HL-60/S4 (cell line): ENCODE data around the gene RTL1.

Source experiments
- in situ Hi-C: fragments of 300-500 bp; cut with MboI; formaldehyde crosslinking; loops from 2 replicates; pipeline ENCODE4 v1.14.3; 2022; ENCODE audit warnings: low sequenced_read_pairs

RTL1 gene

GRCh38 chr14:100868621-100869370 lies 34.7 kb downstream of the RTL1 start:
- in situ Hi-C loops, result no loop called here

DNA sequence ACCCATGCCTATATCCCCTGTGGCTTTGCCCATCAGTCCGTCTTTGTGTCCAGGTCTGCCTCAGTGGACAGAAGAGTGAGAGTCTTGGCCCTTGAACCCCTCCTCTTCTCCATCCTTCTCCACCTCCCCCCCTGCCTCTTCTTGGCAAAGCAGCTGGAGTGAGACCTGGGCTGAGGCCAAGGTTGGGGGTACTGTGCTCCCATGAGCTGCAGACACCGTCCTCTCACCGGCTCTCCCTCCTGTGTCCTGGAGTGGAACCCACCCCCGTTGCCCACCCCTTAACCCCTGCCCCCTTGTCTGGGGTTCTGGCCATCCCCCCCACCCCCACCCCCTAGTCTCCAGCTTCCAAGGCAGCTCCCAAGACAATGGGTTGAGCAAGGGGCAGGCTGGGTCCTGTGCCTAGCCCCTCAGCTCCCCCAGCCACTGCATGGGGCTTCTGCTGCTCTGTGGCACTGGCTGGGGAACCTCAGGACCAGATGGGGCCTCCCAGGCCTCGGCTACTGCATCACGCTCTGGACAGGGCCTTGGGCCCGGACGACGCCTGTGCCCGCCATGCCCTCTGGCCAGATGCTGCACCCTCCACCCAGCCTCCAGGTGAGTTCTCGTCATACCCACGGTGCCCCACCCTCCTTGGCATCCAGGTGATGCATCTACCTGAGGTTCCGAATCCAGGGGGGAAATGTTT lies 35.7 kb downstream of the RTL1 start:
- in situ Hi-C loops, result no loop called here

DNA sequence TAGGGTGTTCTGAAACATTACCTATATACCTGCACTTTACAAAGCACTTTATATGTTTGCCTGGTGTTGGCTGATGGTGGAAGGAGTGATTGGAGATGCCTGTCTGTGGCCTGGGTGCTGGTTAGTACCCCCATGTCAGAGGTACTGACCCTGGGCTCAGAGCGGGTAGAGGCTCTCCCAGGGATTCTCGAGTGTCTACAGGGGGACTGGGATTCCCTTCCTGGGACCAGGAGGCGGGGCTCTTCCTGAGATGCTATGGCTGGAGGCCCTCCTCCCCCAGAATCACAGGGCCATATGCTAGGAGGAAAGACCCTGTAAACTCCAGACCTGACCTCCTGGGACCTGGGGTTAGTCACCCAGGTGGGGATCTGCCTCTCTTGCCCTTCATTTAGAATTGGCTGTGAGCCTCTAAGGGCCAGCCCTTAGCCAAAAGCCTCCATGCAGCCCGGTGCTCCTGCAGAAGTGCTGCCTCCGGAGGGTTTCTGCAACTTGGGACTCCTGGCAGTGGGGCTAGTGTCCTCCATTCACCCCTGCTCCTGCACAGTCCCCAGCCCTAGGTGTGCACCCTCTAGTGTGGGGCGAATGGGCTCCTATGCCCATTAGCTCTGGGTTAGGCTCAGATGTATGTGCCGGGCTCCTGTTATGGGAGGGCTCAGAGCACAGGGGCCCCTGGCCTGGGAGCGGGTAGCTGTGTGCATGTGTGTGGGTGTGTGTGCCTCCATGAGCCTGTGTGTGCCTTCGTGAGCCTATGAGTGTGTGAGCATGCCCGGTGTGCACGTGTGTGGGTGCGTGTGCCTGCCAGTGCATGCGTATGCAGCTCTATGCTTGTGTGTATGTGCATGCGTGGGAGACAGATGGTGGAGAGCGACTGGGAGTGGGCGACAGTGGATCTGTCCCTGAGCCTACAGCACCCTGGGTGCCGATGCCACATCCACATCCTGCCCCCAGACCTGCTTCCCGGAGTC lies 36.6 kb downstream of the RTL1 start:
- in situ Hi-C loops, result no loop called here

- in situ Hi-C loops, result no loop called here
Measured at GRCh38 chr14:100865682-100866591, 37.6 kb downstream of the RTL1 start.

DNA sequence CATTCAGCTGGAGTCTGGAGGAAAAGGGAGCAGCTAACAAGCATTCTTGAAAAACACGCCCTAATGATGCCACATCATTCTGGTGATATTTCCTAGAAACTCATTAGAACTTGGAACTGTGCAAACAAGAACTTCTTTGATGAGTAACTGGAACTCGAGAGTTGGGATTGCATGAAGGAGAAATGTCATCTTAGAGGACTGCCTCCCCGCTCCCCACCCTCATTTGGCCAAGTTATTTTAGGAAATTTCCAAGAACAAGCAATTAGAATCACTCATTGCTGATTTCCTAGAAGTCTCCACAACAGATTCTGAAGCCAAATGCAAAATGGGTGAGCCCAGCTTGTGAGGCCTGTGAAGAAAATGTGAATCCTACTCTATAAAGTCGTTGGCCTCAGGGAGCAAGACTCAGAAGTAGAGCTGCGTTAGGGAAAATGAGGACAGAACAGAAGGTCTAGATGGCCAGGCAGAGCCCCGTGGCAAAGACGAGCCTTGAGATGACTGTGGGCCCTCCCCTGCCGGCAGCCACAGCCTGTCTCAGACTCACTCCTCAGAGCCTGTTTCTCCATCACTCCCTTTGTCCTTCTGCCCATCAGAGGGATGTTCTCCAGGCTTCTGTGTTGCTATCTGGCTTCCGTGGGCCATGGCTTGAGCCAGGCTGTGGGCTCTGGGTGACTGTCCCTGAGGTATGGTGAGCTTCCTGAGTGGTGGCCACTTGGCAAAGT lies 38.4 kb downstream of the RTL1 start:
- in situ Hi-C loops, result no loop called here

- in situ Hi-C loops, result no loop called here
Measured at GRCh38 chr14:100864206-100864605, 39.3 kb downstream of the RTL1 start.

DNA sequence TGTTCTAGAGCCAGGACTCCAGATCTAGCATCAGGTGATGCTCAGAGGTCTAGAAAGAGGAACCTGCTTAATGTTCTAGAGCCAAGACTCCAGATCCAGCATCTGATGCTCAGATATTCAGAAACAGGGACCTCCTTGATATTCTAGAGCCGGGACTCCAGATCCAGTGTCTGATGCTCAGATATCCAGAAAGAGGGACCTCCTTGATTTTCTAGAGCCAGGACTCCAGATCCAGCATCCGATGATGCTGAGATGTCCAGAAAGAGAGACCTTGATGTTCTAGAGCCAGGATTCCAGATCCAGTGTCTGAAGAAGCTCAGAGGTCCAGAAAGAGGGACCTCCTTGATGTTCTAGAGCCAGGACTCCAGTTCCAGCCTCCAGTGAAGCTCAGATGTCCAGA lies 40.7 kb downstream of the RTL1 start:
- in situ Hi-C loops, result no loop called here

DNA sequence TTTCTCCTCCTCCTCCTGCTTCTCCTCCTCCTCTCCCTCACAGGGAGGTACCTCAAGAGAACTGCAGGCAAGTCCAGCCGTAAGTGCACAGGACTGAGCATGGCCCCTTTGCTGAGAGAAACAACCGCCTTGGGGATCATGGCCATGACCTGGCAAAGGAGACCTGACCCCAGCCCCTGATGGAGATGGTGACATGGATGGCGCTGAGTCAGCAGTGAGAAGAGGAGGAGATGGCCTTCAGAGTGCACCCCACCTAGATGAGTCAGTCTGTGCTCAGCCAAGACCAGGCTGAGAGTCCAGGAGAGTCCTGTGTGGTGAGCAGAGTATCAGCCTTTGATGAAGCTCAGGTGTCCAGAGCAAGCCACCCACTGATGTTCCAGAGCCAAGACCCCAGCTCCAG lies 41.2 kb downstream of the RTL1 start:
- in situ Hi-C loops, result no loop called here

GRCh38 chr14:100861937-100862247 lies 41.6 kb downstream of the RTL1 start:
- in situ Hi-C loops, result no loop called here

DNA sequence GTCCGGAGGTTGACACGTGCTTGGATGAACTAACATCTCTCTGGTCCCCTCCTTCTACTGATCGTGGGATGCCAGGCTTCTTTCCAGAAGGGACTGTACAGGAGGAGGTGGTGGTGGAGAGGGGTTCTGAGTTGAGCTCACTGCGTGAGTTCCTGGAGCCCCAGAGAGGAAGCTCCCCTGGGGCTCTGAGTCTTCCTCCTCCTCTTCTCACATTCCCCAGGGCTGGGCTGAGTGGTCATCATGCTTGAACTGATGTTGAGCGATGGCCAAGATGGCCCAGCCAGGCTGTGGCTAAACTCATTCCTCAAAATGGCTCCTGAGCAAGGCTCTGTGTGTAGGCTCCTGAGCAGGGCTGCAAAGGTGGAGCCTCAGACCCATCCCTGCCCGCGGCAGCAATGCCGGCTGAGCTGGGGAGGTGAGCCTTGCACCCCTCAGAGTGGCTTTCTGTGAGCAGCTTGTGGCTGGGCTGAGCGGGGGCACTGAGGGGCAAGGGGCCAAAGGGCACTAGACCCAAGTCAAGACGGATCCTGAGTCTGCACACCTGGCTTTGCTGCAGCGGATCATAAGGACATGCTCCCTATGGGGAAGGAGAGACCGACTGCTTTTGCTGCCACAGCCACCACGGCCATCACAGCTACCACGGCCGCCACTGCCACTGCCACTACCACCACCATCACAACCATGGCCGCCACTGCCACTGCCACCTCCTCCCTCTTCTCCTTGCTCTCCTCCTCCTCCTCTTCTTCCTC lies 42.2 kb downstream of the RTL1 start:
- in situ Hi-C loops, result no loop called here

GRCh38 chr14:100860556-100861187 lies 42.9 kb downstream of the RTL1 start:
- in situ Hi-C loops, result no loop called here

- in situ Hi-C loops, result no loop called here
Measured at GRCh38 chr14:100859781-100860180, 43.7 kb downstream of the RTL1 start.

DNA sequence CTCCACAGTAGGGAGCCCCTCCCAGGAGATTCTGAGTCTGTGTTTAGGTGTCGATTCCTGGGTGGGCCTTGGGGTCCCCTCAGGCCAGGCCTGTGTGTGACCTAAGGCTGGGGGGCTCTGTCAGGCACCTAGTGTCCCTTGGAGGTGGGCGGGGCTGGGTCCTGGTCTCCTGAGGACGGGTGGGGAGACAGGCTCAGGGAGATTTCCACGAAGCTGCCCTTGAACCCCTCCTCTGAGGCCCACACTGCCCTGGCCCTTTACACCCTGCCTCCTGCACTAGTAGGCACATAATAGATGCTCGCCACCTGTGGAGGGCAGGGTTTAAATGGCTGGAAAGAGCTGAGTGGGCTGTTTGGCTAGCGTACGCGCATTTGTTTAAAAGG lies 44.7 kb downstream of the RTL1 start:
- in situ Hi-C loops, result no loop called here

- in situ Hi-C loops, result no loop called here
Measured at GRCh38 chr14:100857923-100858837, 45.3 kb downstream of the RTL1 start.

GRCh38 chr14:100857233-100857922 lies 46.1 kb downstream of the RTL1 start:
- in situ Hi-C loops, result no loop called here

GRCh38 chr14:100856056-100856950 lies 47.2 kb downstream of the RTL1 start:
- in situ Hi-C loops, result no loop called here
